ENCODE data around the gene STK38L. TPM values are rescaled to one million over a fixed set of nuclear protein-coding genes. Genes with fewer than 3 reads are reported as not detected.

Gene STK38L
- polyA plus RNA-seq, 1 donor (not counting 4 experiments of a cell fraction or from before 2014, with no cell fraction given): 25.4 TPM

- H3K4me1 ChIP-seq (ENCODE audit: control insufficient read depth, extremely low read depth, insufficient read depth, low read length): no peaks in the 10 kb centered on the region
- H4K20me1 ChIP-seq (ENCODE audit: control insufficient read depth, extremely low read depth, insufficient read depth, low read length): no peaks in the 10 kb centered on the region
- H3K4me2 ChIP-seq (ENCODE audit: control insufficient read depth, extremely low read depth, insufficient read depth, low read depth, low read length): no peak overlapping the region
- no peak for TF ChIP-seq EZH2 (IDR thresholded peaks at IDR 0.05; ENCODE audit: low read length)
- TF ChIP-seq, protein P1, sequence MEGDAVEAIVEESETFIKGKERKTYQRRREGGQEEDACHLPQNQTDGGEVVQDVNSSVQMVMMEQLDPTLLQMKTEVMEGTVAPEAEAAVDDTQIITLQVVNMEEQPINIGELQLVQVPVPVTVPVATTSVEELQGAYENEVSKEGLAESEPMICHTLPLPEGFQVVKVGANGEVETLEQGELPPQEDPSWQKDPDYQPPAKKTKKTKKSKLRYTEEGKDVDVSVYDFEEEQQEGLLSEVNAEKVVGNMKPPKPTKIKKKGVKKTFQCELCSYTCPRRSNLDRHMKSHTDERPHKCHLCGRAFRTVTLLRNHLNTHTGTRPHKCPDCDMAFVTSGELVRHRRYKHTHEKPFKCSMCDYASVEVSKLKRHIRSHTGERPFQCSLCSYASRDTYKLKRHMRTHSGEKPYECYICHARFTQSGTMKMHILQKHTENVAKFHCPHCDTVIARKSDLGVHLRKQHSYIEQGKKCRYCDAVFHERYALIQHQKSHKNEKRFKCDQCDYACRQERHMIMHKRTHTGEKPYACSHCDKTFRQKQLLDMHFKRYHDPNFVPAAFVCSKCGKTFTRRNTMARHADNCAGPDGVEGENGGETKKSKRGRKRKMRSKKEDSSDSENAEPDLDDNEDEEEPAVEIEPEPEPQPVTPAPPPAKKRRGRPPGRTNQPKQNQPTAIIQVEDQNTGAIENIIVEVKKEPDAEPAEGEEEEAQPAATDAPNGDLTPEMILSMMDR (optimal IDR thresholded peaks at IDR 0.05 in 1 of 3, IDR thresholded peaks at IDR 0.05 in 1 of 3, conservative IDR thresholded peaks at IDR 0.05 in 1 of 3; ENCODE audit: extremely low read depth in 1 of 3, insufficient read depth in 2 of 3, low read length in 3 of 3): no peak
- H3K4me3 ChIP-seq (ENCODE audit: control insufficient read depth in 2 of 3, extremely low read depth in 1 of 3, insufficient read depth in 2 of 3, low read depth in 1 of 3, low read length in 3 of 3): no peak overlapping the region
- peaks cover 3 to 5% of the 10 kb centered on the region in 2 experiments for H3K36me3 ChIP-seq (ENCODE audit: control insufficient read depth in 2 of 2, extremely low read depth in 1 of 2, insufficient read depth in 2 of 2, low read length in 2 of 2)
- no peak overlapping the region for H2AFZ ChIP-seq (ENCODE audit: control insufficient read depth, low read length)
- H3K9ac ChIP-seq (ENCODE audit: control insufficient read depth, extremely low read depth, insufficient read depth, low read length): no peak overlapping the region
- no peaks in the 10 kb centered on the region for H3K9me1 ChIP-seq (ENCODE audit: control insufficient read depth, extremely low read depth, insufficient read depth, low read length)
- H3K9me3 ChIP-seq (ENCODE audit: control insufficient read depth, low read depth, low read length): no peaks in the 10 kb centered on the region
- dilution Hi-C loops (cut with MboI; ENCODE audit: extremely low pct_ligation_motif_present, low sequenced_read_pairs): no loop called here
- H3K27ac ChIP-seq (ENCODE audit: control insufficient read depth, insufficient read depth, low read length): no peak overlapping the region
- H3K27me3 ChIP-seq (ENCODE audit: control insufficient read depth, extremely low read depth, insufficient read depth, low read length): no peaks in the 10 kb centered on the region
- FAIRE-seq (no peak), DNase-seq (ENCODE audit: low read depth, low spot score) (no peak)
- no peaks in the 10 kb centered on the region for H3K79me2 ChIP-seq (ENCODE audit: control insufficient read depth, insufficient read depth, low read length)
Observed at GRCh38 chr12:27309293-27309994, 65.4 kb downstream of the STK38L start.

- no peaks in the 10 kb centered on the region for H4K20me1 ChIP-seq (ENCODE audit: control insufficient read depth, extremely low read depth, insufficient read depth, low read length)
- H3K9ac ChIP-seq (ENCODE audit: control insufficient read depth, extremely low read depth, insufficient read depth, low read length): no peak overlapping the region
- TF ChIP-seq, protein P1 (optimal IDR thresholded peaks at IDR 0.05 in 1 of 3, IDR thresholded peaks at IDR 0.05 in 1 of 3, conservative IDR thresholded peaks at IDR 0.05 in 1 of 3; ENCODE audit: extremely low read depth in 1 of 3, insufficient read depth in 2 of 3, low read length in 3 of 3): no peak
- TF ChIP-seq EZH2 (IDR thresholded peaks at IDR 0.05; ENCODE audit: low read length): no peak
- FAIRE-seq: no peak
- DNase-seq (ENCODE audit: low read depth, low spot score): no peak
- H3K9me3 ChIP-seq (ENCODE audit: control insufficient read depth, low read depth, low read length): no peaks in the 10 kb centered on the region
- no peaks in the 10 kb centered on the region for H3K4me1 ChIP-seq (ENCODE audit: control insufficient read depth, extremely low read depth, insufficient read depth, low read length)
- no peaks in the 10 kb centered on the region for H3K79me2 ChIP-seq (ENCODE audit: control insufficient read depth, insufficient read depth, low read length)
- no peak overlapping the region for H3K27ac ChIP-seq (ENCODE audit: control insufficient read depth, insufficient read depth, low read length)
- H3K4me2 ChIP-seq (ENCODE audit: control insufficient read depth, extremely low read depth, insufficient read depth, low read depth, low read length): no peak overlapping the region
- H3K27me3 ChIP-seq (ENCODE audit: control insufficient read depth, extremely low read depth, insufficient read depth, low read length): no peaks in the 10 kb centered on the region
- H3K36me3 ChIP-seq (ENCODE audit: control insufficient read depth in 2 of 2, extremely low read depth in 1 of 2, insufficient read depth in 2 of 2, low read length in 2 of 2): peaks cover 4 to 5% of the 10 kb centered on the region in 2 experiments
- no peak overlapping the region for H3K4me3 ChIP-seq (ENCODE audit: control insufficient read depth in 2 of 3, extremely low read depth in 1 of 3, insufficient read depth in 2 of 3, low read depth in 1 of 3, low read length in 3 of 3)
- no peaks in the 10 kb centered on the region for H3K9me1 ChIP-seq (ENCODE audit: control insufficient read depth, extremely low read depth, insufficient read depth, low read length)
- no peak overlapping the region for H2AFZ ChIP-seq (ENCODE audit: control insufficient read depth, low read length)
- dilution Hi-C loops (cut with MboI; ENCODE audit: extremely low pct_ligation_motif_present, low sequenced_read_pairs): no loop called here
Observed at GRCh38 chr12:27309995-27310315, 65.9 kb downstream of the STK38L start.
